K562 (cell line): ENCODE data around the gene PACRG.

Experiments used
- EP300 ChIP-seq: IDR thresholded peaks from 2 replicates; pipeline ENCODE4 v1.6.1; 2012; ENCODE audit warnings: low read length, improper control_type of control experiment
- FOXK1 ChIP-seq: sonication (generic); formaldehyde crosslinking; IDR thresholded peaks from 2 replicates; pipeline ENCODE4 v1.8.0; 2022; ENCODE audit warnings: missing genetic modification reagents, mild to moderate bottlenecking, borderline replicate concordance
- NFYB ChIP-seq: IDR thresholded peaks from 2 replicates; pipeline ENCODE4 v1.6.1; 2011; ENCODE audit warnings: mild to moderate bottlenecking, moderate library complexity; ENCODE audit not compliant: insufficient read length; ENCODE audit errors: extremely low read depth
- NRF1 ChIP-seq, 2 experiments: fragments of 450-650 bp; IDR thresholded peaks in 1 of 2; conservative IDR thresholded peaks in 1 of 2; 2 replicates each; pipeline ENCODE4 v1.6.1; 2014; ENCODE audit warnings: mild to moderate bottlenecking in 2 of 2
- RFX5 ChIP-seq: IDR thresholded peaks from 2 replicates; pipeline ENCODE4 v1.6.1; 2011; ENCODE audit warnings: low read depth, mild to moderate bottlenecking, improper control_type of control experiment, low read length
- SUPT5H ChIP-seq: fragments of 450-650 bp; IDR thresholded peaks from 2 replicates; pipeline ENCODE4 v1.6.1; 2016
- THAP12 ChIP-seq: fragments of 250-450 bp; sonication (Bioruptor Pico); IDR thresholded peaks from 2 replicates; pipeline ENCODE4 v1.9.0; 2021; ENCODE audit warnings: mild to moderate bottlenecking, inconsistent platforms
- YY1 ChIP-seq, 3 experiments: IDR thresholded peaks; 2 replicates each; pipeline ENCODE4 v1.6.1; 2011; ENCODE audit warnings: low read length in 2 of 3, mild to moderate bottlenecking in 2 of 3, moderate library complexity in 2 of 3, borderline replicate concordance in 1 of 3, control low read depth in 1 of 3, low read depth in 1 of 3; ENCODE audit not compliant: insufficient read depth in 3 of 3, insufficient replicate concordance in 2 of 3, control insufficient read depth in 1 of 3, insufficient read length in 1 of 3; ENCODE audit errors: extremely low read depth in 1 of 3
- ZNF121 ChIP-seq: sonication (generic); formaldehyde crosslinking; conservative IDR thresholded peaks from 2 replicates; pipeline ENCODE4 v1.8.0; 2022; ENCODE audit warnings: missing genetic modification reagents
- ZSCAN29 ChIP-seq: fragments of 450-650 bp; IDR thresholded peaks from 2 replicates; pipeline ENCODE4 v1.6.1; 2017
- ZZZ3 ChIP-seq: fragments of 450-650 bp; IDR thresholded peaks from 2 replicates; pipeline ENCODE4 v1.6.1; 2016; ENCODE audit warnings: antibody characterized with exemption, mild to moderate bottlenecking, moderate library complexity
- TF ChIP-seq, protein P1 (sequence below), 3 experiments: IDR thresholded peaks in 2 of 3; conservative IDR thresholded peaks in 1 of 3; 2 replicates each; pipeline ENCODE4 v1.5.1; 2011 to 2012; ENCODE audit warnings: low read length in 3 of 3, mild to moderate bottlenecking in 3 of 3, control low read depth in 2 of 3, improper control_type of control experiment in 1 of 3, inconsistent platforms in 1 of 3, low read depth in 1 of 3, mixed read lengths in 1 of 3, moderate library complexity in 1 of 3; ENCODE audit not compliant: insufficient read depth in 2 of 3
- TF ChIP-seq, protein P2 (sequence below): fragments of 450-650 bp; IDR thresholded peaks from 2 replicates; pipeline ENCODE4 v1.6.1; 2016; ENCODE audit warnings: low read depth, mild to moderate bottlenecking, moderate library complexity

GRCh38 chr6:163290545-163291274 is 562.9 kb downstream of the PACRG start:
- TF ChIP-seq EP300 (no peak), THAP12 (no peak), ZSCAN29 (no peak), FOXK1 (CRISPR knock-in tag) (no peak), ZNF121 (CRISPR knock-in tag) (no peak), NFYB (no peak), SUPT5H (no peak), ZZZ3 (no peak), RFX5 (no peak), NRF1 (conservative IDR thresholded peaks at IDR 0.05 in 1 of 2, IDR thresholded peaks at IDR 0.05 in 1 of 2) (no peak), YY1 (IDR thresholded peaks at IDR 0.05; ENCODE audit: borderline replicate concordance in 1 of 3, control insufficient read depth in 1 of 3, extremely low read depth in 1 of 3, insufficient read depth in 3 of 3, insufficient read length in 1 of 3, insufficient replicate concordance in 2 of 3, low read depth in 1 of 3, low read length in 2 of 3) (no peak)
- TF ChIP-seq, protein P1, sequence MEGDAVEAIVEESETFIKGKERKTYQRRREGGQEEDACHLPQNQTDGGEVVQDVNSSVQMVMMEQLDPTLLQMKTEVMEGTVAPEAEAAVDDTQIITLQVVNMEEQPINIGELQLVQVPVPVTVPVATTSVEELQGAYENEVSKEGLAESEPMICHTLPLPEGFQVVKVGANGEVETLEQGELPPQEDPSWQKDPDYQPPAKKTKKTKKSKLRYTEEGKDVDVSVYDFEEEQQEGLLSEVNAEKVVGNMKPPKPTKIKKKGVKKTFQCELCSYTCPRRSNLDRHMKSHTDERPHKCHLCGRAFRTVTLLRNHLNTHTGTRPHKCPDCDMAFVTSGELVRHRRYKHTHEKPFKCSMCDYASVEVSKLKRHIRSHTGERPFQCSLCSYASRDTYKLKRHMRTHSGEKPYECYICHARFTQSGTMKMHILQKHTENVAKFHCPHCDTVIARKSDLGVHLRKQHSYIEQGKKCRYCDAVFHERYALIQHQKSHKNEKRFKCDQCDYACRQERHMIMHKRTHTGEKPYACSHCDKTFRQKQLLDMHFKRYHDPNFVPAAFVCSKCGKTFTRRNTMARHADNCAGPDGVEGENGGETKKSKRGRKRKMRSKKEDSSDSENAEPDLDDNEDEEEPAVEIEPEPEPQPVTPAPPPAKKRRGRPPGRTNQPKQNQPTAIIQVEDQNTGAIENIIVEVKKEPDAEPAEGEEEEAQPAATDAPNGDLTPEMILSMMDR (IDR thresholded peaks at IDR 0.05 in 2 of 3, conservative IDR thresholded peaks at IDR 0.05 in 1 of 3; ENCODE audit: insufficient read depth in 2 of 3, low read depth in 1 of 3, low read length in 3 of 3), result no peak
- TF ChIP-seq, protein P2, sequence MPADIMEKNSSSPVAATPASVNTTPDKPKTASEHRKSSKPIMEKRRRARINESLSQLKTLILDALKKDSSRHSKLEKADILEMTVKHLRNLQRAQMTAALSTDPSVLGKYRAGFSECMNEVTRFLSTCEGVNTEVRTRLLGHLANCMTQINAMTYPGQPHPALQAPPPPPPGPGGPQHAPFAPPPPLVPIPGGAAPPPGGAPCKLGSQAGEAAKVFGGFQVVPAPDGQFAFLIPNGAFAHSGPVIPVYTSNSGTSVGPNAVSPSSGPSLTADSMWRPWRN, result no peak
